Adipocyte (in vitro differentiated cells): Measurements from ENCODE around the gene LTBP4.
"Not testable (repeated sequence)": the region's sequence is repeated elsewhere in the genome, so short reads cannot be mapped to it uniquely, and the experiment has no call there.

ENCODE experiments used
- DNase-seq: peaks from one replicate; pipeline ENCODE4 v3.0.0-alpha.2; 2015; ENCODE audit warnings: low read depth
- H3K27me3 ChIP-seq: replicated peaks from 2 replicates; pipeline ENCODE4 v1.7.0; 2013; ENCODE audit warnings: mild to moderate bottlenecking, low read length, moderate library complexity; ENCODE audit not compliant: control insufficient read depth, insufficient read depth
- H3K36me3 ChIP-seq: 2 replicates; pipeline ENCODE4 v1.7.0; 2013; ENCODE audit warnings: low read length, mild to moderate bottlenecking, moderate library complexity; ENCODE audit not compliant: control insufficient read depth, insufficient read depth, severe bottlenecking
- H3K4me1 ChIP-seq: 2 replicates; pipeline ENCODE4 v1.7.0; 2013; ENCODE audit warnings: mild to moderate bottlenecking, low read length, moderate library complexity; ENCODE audit not compliant: control insufficient read depth, insufficient read depth
- H3K4me3 ChIP-seq: 2 replicates; pipeline ENCODE4 v1.7.0; 2013; ENCODE audit warnings: mild to moderate bottlenecking, low read length, moderate library complexity
- H3K9ac ChIP-seq: 2 replicates; pipeline ENCODE4 v1.7.0; 2013; ENCODE audit warnings: mild to moderate bottlenecking, low read length, moderate library complexity
- H3K9me3 ChIP-seq: 2 replicates; pipeline ENCODE4 v1.7.0; 2013; ENCODE audit warnings: mild to moderate bottlenecking, low read length, moderate library complexity; ENCODE audit not compliant: control insufficient read depth

Gene LTBP4, protein sequence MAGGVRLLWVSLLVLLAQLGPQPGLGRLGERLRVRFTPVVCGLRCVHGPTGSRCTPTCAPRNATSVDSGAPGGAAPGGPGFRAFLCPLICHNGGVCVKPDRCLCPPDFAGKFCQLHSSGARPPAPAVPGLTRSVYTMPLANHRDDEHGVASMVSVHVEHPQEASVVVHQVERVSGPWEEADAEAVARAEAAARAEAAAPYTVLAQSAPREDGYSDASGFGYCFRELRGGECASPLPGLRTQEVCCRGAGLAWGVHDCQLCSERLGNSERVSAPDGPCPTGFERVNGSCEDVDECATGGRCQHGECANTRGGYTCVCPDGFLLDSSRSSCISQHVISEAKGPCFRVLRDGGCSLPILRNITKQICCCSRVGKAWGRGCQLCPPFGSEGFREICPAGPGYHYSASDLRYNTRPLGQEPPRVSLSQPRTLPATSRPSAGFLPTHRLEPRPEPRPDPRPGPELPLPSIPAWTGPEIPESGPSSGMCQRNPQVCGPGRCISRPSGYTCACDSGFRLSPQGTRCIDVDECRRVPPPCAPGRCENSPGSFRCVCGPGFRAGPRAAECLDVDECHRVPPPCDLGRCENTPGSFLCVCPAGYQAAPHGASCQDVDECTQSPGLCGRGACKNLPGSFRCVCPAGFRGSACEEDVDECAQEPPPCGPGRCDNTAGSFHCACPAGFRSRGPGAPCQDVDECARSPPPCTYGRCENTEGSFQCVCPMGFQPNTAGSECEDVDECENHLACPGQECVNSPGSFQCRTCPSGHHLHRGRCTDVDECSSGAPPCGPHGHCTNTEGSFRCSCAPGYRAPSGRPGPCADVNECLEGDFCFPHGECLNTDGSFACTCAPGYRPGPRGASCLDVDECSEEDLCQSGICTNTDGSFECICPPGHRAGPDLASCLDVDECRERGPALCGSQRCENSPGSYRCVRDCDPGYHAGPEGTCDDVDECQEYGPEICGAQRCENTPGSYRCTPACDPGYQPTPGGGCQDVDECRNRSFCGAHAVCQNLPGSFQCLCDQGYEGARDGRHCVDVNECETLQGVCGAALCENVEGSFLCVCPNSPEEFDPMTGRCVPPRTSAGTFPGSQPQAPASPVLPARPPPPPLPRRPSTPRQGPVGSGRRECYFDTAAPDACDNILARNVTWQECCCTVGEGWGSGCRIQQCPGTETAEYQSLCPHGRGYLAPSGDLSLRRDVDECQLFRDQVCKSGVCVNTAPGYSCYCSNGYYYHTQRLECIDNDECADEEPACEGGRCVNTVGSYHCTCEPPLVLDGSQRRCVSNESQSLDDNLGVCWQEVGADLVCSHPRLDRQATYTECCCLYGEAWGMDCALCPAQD (N-terminal part only)

DNA sequence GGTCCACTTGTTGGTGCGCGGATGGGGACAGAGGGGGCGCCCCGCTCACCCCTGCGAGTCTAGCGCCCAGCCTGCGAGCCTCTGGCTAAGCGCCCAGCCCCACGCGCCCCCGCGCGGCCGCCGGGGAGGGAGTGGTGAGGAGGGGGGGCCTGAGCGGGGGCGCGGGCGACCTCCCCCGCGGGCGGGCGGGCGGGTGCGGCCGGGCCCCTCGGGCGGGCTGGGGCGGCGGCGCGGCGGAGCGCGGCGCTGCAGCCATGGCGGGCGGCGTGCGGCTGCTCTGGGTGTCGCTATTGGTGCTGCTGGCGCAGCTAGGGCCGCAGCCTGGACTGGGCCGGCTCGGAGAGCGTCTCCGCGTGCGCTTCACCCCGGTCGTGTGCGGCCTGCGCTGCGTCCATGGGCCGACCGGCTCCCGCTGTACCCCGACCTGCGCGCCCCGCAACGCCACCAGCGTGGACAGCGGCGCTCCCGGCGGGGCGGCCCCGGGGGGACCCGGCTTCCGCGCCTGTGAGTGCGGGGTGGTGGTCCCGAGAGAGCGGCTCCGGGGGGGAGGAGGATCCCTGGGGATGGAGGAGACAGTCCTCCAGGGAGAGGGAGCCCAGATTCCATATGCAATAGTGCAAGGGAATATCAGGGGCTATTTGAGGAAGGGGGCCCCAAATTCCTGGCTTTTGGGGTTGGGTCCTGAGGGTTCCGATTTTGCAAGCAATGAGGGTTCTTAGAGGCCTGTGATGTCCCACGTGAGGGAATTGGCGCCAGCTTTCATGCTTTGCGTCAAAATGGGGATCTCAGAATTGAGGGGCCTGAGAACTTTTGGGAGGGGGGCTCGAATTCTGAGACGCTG lies at the start of gene LTBP4:
LTBP4 (plus strand) TSS at position 236 of the 841 bp plus-strand sequence; CDS start at position 255, 19 bp downstream.
- peaks cover 18% of the 10 kb centered on the region for H3K27me3 ChIP-seq
- H3K4me1 ChIP-seq = peaks cover 31% of the 10 kb centered on the region
- peak within 1 kb of the TSS; percentile 50 for H3K4me3 ChIP-seq
- peak; percentile 64 for DNase-seq
- H3K36me3 ChIP-seq = no peaks in the 10 kb centered on the region
- H3K9me3 ChIP-seq = no peaks in the 10 kb centered on the region
- peak within 1 kb of the TSS; percentile 60 for H3K9ac ChIP-seq

DNA sequence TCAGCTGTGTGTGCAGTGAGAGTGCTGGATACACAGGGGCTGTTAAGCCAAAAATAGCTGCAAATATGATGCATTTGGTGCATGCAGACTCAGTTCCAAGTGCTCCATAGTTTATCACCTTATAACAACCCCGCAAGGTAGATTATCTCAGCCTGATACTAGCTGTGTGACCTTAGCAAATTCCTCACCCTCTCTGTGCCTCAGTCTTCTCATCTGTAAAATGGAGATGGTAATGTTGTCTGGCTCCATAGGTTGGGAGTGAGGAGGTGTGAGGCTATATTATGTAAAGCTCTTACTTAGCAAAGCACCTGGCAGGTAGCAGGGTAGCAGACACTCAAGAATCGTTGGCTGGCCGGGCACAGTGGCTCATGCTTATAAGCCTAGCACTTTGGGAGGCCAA lies 48.3 kb upstream of the LTBP4 start:
- no peak overlapping the region for H3K9ac ChIP-seq
- H3K36me3 ChIP-seq = no peaks in the 10 kb centered on the region
- no peak for DNase-seq
- H3K4me3 ChIP-seq = no peak overlapping the region
- peaks cover 63% of the 10 kb centered on the region for H3K27me3 ChIP-seq
- no peaks in the 10 kb centered on the region for H3K9me3 ChIP-seq
- no peaks in the 10 kb centered on the region for H3K4me1 ChIP-seq

DNA sequence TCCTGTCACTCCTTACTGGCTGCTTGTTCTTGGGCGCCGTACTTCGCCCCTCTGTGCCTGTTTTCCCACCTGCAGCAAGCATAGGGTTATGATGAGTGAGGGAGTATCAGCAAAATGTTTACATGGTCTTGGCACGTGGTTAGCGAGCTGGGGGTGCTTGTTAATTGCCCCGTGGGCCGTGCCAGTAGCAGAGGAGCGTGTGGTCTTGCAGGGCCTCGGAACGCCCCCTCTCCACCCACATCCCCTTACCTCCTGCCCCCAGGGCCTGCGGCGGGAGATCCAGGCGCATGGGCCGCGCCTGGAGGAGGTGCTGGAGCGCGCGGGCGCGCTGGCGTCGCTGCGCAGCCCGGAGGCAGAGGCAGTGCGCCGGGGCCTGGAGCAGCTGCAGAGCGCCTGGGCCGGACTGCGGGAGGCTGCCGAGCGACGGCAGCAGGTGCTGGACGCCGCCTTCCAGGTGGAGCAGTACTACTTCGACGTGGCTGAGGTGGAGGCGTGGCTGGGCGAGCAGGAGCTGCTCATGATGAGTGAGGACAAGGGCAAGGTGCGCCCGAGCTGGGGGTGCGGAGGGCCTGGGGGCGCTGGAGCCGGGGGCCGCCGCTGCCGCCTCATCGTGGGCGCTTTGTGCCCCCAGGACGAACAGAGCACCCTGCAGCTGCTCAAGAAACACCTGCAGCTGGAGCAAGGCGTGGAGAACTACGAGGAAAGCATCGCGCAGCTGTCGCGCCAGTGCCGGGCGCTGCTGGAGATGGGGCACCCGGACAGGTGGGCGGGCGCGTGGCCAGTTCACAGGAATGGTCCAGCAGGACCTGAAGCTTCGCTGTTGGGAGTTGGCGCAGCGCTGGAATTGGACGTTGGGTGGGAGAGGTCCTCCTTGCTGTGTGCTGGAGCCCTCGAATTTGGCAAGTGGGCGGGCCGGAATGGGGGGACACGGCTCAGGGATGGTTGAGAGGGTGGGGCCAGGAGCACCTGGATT lies 47.0 kb upstream of the LTBP4 start:
- Histone ChIP-seq H3K27me3 (peaks cover 59% of the 10 kb centered on the region), H3K36me3 (no peaks in the 10 kb centered on the region), H3K4me1 (no peaks in the 10 kb centered on the region), H3K9ac (no peak overlapping the region), H3K4me3 (no peak overlapping the region), H3K9me3 (no peaks in the 10 kb centered on the region)
- DNase-seq = no peak

DNA sequence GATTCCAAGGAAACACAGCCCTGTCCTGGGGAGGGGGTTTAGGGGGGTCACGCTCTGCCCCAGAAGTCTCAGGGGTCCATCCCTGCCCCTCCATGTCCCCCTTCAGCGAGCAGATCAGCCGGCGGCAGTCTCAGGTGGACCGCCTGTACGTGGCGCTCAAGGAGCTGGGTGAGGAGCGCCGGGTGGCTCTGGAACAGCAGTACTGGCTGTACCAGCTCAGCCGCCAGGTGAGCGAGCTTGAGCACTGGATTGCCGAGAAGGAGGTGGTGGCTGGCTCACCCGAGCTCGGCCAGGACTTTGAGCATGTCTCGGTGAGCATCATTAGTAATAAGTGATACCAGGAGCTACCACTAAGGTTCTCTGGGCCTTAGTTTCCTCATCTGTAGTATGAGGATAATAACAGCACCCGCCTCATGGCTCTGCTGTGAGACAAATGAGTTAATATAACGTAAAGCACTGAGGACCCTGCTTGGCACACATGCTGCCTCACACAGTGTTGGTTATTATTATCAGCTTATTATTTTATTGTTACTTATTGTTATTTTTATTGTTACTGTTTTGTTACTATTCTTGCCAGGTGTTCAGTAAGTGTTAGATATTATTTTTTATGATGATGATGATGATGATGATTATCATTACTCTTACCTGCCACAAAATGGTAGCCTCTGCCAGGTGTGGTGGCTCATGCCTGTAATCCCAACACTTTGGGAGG lies 45.0 kb upstream of the LTBP4 start:
- no peaks in the 10 kb centered on the region for H3K9me3 ChIP-seq
- H3K4me1 ChIP-seq = no peaks in the 10 kb centered on the region
- no peak overlapping the region for H3K9ac ChIP-seq
- peaks cover 50% of the 10 kb centered on the region for H3K27me3 ChIP-seq
- no peak for DNase-seq
- H3K4me3 ChIP-seq = no peak overlapping the region
- no peaks in the 10 kb centered on the region for H3K36me3 ChIP-seq

DNA sequence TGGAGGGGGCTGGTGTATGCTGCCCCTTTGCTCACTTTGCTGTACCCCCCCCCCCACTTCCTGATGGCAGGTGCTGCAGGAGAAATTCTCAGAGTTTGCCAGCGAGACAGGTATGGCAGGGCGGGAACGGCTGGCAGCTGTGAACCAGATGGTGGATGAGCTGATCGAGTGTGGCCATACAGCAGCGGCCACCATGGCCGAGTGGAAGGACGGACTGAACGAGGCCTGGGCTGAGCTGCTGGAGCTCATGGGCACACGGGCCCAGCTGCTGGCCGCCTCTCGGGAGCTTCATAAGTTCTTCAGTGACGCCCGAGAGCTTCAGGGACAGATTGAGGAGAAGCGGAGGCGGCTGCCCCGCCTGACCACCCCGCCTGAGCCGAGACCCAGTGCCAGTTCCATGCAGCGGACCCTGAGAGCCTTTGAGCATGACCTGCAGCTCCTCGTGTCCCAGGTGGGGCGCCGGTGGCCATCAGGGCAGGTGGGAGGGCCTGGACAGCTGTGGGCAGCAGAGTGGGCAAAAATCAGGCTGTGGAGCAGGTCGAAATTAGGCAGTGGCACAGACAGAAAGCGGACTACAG lies 44.1 kb upstream of the LTBP4 start:
- Histone ChIP-seq H3K9ac (no peak overlapping the region), H3K9me3 (no peaks in the 10 kb centered on the region), H3K4me3 (no peak overlapping the region), H3K36me3 (no peaks in the 10 kb centered on the region), H3K27me3 (peaks cover 49% of the 10 kb centered on the region), H3K4me1 (no peaks in the 10 kb centered on the region)
- no peak for DNase-seq

DNA sequence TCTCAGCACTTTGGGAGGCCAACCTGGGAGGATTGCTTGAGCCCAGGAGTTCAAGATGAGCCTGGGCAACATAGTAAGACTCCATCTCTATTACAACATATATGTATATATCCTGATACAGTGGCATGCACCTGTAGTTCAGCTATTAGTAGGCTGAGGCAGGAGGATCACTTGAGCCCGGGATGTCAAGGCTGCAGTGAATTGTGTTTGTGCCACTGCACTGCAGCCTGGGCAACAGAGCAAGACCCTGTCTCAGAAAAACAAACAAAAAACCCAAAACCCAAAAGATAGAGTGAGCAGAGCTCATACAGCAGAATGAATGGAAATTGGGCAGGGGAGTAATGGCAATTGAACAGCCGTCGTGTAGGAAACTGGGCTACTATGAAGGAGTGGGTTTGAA lies 41.8 kb upstream of the LTBP4 start:
- H3K9me3 ChIP-seq = no peaks in the 10 kb centered on the region
- peaks cover 28% of the 10 kb centered on the region for H3K27me3 ChIP-seq
- H3K4me1 ChIP-seq = no peaks in the 10 kb centered on the region

DNA sequence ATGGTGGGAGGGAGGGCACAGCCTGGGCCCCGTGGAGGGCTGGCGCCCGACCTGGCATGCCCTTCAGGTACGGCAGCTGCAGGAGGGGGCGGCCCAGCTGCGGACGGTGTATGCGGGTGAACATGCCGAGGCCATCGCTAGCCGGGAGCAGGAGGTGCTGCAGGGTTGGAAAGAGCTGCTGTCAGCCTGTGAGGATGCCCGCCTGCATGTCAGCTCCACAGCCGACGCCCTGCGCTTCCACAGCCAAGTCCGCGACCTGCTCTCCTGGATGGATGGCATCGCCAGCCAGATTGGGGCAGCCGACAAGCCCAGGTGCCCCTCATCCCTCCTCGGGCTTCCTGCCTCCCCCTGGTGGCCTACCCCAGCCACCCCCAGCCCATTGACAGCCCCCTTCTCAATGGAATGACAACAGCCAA lies 41.1 kb upstream of the LTBP4 start:
- no peak for DNase-seq
- no peaks in the 10 kb centered on the region for H3K9me3 ChIP-seq
- H3K4me3 ChIP-seq = no peak overlapping the region
- no peaks in the 10 kb centered on the region for H3K36me3 ChIP-seq
- H3K4me1 ChIP-seq = no peaks in the 10 kb centered on the region
- peaks cover 22% of the 10 kb centered on the region for H3K27me3 ChIP-seq
- no peak overlapping the region for H3K9ac ChIP-seq

More for the DNA sequence above, 41.8 kb upstream of the LTBP4 start:
- H3K4me3 ChIP-seq = no peak overlapping the region
- H3K36me3 ChIP-seq = no peaks in the 10 kb centered on the region
- no peak overlapping the region for H3K9ac ChIP-seq
- DNase-seq = no peak

DNA sequence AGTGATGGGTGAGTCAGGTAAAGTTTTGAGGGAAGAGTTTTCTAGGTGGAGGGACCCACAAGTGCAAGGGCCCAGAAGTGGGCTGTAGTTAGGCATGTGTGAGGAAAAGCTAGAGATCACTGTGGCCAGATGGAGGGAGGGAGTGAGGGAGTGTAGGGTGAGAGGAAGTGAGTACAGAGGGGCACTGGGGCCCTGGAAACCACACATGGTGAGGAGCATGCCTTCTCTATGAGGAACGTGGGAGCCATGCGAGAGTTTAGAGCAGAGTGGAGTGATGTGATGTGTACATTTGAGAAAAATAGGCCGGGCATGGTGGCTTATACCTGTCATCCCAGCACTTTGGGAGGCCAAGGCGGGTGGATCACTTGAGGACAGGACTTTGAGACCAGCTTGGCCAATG lies 39.2 kb upstream of the LTBP4 start:
- Histone ChIP-seq H3K4me1 (no peaks in the 10 kb centered on the region), H3K27me3 (peaks cover 11% of the 10 kb centered on the region), H3K4me3 (no peak overlapping the region), H3K9ac (no peak overlapping the region), H3K9me3 (no peaks in the 10 kb centered on the region), H3K36me3 (no peaks in the 10 kb centered on the region)
- no peak for DNase-seq

DNA sequence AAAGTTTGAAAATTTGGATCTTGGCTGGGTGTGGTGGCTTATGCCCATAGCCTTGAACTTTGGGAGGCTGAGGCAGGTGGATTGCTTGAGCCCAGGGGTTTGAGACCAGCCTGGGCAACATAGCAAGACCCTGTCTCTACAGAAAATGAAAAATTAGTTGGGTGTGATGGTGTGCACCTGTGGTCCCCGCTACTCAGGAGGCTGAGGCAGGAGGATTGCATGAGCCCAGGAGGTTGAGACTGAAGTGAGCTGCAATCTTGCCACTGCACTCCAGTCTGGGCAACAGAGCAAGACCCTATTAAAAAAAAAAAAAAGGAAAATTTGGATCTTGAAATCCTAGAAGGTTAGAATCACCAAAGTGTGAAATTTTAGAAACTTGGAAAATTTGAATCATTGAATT lies 36.6 kb upstream of the LTBP4 start:
- not testable (repeated sequence) for H3K4me3 ChIP-seq, H3K36me3 ChIP-seq, H3K9ac ChIP-seq, DNase-seq, H3K4me1 ChIP-seq, H3K27me3 ChIP-seq, H3K9me3 ChIP-seq
